NT2/D1 (cell line): ENCODE data around the gene RBM39.

Experiments used
- SUZ12 ChIP-seq: IDR thresholded peaks from 2 replicates; pipeline ENCODE4 v1.6.1; 2011; ENCODE audit not compliant: insufficient read length, insufficient read depth; ENCODE audit errors: extremely low read depth
- YY1 ChIP-seq: IDR thresholded peaks from 2 replicates; pipeline ENCODE4 v1.6.1; 2011; ENCODE audit not compliant: insufficient read length, insufficient read depth

DNA sequence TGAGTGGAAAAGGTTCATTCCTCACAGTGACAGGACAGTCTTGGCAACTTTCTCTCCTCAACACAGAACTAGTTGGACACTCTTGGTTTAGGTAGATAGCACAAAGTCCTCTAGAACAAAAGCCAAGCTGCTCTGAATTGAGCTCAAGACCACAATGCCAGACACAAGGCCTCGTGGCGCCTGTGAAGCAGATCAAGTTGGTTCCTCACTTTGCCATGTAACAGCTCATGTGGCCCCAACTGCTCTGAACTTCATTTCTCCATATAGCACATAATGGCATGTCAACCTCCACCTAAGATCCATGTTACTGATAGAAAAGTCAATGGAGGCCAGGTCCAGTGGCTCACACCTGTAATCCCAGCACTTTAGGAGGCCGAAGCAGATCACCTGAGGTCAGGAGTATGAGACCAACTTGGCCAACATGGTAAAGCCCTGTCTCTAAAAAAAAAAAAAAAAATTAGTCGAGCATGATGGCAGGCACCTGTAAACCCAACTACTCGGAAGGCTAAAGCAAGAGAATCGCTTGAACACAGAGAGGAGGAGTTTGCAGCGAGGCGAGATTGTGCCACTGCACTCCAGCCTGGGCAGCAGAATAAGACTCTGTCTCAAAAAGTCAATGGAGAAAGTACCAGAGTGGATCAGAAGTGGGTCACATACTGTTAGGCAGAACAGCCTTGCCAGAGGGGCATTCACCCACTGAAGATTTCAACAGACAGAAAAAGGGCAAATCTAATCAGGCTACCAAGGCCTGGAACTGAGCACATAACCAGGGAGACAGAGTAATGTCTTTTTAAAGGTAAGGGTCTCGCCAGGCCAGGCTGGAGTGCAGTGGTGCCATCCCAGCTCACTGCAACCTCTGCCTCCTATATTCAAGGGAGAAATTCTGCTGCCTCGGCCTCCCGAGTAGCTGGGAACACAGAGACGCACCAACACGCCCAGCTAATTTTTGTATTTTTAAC is 21.6 kb downstream of the RBM39 start:
- no peak for TF ChIP-seq SUZ12
- no peak for TF ChIP-seq YY1
